HG03066 (cell line): ENCODE data around the gene ELMOD1.
A peak's percentile ranks its signal among the peaks of the same experiment; 100 is the strongest.
"Not testable (repeated sequence)": the region's sequence is repeated elsewhere in the genome, so short reads cannot be mapped to it uniquely, and the experiment has no call there.

Experiments used
- ATAC-seq: cut with Tn5 transposase; IDR thresholded peaks from one replicate; pipeline ENCODE4 v1.9.1; 2021; ENCODE audit warnings: low read depth; ENCODE audit not compliant: unreplicated experiment

The ELMOD1 gene

DNA sequence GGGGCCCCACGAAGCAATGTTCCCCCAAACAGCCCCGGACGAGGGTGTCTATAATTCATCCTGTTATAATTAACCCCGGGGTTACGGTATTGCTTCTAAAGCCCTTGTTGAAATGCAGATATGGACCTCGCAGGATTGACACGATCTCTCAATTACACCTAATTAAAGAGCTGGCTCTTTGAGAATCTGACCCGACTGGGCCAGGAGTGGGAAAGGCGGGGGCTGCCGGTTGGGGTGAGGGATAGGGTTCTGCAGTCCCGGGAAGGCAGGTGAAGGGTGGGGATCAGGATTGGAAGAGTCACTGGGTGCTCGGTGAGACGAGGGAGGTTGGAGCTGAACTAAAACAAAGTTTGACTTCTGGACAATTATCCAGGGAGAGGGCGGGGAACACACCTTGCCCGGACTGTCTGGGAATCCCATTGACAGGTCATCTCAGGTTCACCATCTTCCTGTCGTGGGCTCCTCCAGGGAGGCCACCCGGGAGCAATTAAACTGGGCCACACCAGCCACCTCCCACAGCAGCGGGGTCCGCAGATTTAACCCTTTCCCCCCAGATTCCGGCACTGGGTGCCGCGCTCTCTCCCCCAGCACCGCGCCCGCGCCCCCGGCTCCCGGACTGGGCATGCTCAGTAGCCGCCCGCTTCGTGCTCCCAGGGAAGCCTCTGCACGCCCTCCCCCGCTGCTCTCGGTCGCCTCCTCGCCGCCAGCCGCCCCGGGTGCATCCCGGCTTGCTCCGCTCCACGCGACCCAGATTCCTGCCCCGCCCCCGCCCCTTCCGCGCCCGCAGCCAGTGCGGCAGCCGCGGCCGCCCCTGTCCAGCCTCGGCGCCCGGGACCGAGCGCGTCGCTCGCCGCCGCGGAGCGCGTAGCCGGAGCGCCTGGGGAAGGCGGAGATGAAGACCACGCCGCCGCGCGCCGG lies at the start of gene ELMOD1:
Gene ELMOD1, plus strand, starts transcription at position 688 of the 918 bp plus-strand sequence. CDS start 27,043 bp downstream, outside the sequence.
- peak; percentile 71 for ATAC-seq

DNA sequence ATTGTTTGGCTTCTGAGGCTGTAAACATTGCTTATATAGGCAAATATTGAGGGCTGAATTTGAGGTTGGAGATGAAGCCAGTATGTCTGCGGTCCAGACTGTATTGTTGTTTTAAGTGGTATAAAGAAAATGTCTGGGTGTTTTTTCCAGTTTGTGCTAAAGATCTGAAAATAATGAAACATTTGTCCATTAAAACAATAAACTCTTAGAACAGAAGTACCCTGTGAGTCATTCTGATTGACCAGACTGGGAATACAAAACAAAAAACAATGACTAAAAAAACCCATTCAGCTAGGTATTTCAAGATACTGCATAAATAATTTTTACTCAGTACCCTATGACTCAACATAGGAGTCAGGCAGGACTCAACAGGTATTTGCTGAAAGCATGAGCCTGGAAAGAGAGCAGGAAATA lies 45.8 kb upstream of the ELMOD1 start:
- ATAC-seq = no peak

DNA sequence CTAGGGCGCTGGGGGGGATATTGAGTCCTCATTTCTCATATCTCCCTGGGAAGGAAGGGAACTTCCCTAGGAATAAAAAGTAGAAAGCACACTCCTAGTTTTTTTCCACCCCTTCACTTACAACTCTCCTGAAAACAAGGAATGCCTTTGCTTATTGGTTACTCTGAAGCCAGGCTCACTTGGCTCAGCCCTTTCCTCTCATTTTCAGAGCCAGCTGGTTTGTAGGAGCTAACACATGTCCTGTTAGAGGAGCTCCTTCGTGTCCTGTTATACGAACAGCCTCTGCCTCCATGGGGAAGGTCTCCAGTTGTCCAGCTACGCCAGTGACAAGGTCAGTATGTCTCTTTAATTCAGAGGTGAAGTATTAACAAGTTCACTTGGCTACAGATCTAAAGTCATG lies 43.0 kb upstream of the ELMOD1 start:
- no peak for ATAC-seq

DNA sequence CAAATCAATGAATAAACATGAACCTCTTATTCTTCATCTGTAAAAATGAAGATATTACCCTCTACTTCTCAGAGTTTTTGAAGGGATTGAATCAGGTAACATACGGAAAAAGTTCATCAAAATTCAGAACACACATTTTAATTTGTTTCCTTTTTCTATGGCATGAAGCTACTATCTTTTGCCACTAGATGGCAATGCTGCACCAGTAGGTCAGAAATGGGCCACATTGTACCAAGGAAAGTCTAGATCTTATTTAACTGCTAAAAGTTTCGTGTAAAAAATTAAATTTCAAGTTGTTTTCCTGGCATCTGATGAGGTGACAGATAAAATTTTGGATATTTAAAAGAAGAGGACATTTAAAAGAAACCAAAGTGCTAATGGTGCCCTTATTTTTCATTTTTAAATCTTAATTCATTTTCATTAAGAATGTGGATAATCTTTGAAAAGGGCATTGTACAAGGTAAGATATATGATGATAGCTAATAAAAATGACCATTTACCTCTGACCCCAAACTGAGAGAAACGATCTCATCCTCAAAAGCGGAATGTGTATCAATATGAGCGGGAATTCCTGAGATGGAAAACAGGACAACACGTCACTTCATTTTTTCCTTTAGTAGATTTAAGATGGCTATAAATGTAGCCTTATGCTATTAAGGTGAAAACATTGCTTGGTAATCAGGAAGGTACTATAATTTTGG lies 41.5 kb upstream of the ELMOD1 start:
- peak; percentile 54 for ATAC-seq

DNA sequence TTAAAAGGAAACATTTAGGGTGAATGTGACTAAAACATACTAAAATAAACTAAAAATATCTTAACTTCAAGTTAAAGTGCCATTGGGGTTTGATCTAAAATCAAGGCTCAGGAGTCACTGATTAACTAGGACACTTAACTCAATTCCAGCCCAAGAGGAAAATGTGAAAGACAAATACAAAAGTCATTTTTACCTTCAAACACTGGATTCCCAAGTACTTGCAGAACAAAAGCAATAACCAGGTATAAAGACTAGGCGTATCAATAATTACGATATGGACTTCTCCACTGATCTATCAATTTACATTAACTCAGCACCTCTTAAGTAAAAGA lies 41.0 kb upstream of the ELMOD1 start:
- ATAC-seq = no peak

DNA sequence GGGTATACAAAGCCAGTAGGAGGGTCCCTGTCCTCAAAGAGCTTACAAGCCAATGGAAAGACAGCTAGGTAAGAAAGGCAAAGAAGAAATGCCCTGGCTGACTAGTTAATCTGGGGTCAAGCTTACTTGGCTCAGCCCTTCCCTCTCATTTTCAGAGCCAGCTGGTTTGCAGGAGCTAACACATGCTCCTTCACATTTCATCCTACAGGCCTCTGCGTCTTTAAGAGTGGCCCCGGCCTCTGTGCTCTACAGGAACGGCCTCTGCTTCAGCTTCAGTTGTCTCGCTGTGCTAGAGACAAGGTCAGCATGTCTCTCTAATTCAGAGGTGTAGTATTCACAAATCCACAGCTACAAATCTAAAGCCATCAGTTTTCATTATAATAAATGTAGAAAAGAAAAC lies 40.6 kb upstream of the ELMOD1 start:
- no peak for ATAC-seq

DNA sequence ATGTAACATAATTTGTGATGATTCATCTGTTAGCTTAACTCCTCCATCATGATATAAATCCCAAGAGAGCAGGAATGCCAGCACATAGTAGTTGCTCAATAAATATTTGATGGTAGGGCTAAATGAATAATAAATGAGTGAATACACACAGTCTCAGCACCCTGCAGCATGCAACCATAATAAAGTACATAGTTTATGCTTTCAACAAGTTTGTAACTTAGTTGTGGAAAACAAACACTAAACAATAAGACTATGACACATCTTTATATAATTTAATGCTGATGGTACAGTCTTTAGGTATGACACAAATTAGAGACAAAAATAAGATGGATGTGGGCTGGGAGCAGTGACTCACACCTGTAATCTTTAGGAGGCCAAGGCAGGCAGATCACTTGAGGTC lies 29.3 kb upstream of the ELMOD1 start:
- ATAC-seq = no peak

DNA sequence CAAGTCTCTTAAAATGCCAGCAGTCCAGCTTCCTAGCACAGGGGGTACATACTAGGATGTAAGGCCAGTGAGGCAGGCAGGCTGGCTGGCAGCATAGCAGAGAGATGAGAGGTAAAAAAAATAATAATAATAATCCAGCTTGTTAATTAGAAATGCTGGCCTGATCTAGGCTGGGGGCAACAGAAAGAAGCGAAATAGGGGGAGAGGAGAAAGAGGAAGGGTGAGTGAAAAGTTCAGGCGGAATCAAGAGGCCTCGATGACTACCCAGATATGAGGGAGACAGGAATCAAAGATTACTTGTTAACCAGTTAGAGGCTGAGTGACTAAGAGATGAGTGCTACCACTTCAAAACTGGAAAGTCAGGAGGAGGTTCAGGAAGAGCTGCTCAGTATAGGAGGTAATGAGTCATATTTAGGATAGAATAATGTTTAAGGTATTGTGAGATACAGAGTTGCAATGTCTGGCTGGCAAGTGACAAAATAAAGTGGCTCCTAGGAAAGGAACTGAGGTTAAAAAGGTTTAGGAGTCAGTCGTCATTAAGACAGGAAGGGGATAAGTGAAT lies 28.2 kb upstream of the ELMOD1 start:
- no peak for ATAC-seq

DNA sequence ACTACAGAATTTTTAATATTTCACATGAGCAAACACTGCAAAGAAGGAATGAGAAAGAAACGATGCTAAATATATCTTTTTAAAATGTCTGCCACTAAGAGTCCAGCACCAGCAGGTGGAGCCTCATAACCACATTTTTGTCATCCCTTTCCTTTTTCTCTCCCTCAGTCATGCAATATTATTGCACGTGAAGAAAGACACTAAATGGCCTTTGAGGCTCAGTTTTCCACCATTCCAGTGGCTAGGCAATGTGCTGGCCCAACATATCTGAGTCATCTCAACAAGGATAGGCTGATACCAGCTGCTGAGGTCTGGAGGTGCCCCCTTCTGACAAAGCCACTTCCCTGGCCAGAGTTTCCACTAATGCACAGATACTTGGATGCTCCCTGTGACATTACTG lies 27.2 kb upstream of the ELMOD1 start:
- ATAC-seq = no peak

DNA sequence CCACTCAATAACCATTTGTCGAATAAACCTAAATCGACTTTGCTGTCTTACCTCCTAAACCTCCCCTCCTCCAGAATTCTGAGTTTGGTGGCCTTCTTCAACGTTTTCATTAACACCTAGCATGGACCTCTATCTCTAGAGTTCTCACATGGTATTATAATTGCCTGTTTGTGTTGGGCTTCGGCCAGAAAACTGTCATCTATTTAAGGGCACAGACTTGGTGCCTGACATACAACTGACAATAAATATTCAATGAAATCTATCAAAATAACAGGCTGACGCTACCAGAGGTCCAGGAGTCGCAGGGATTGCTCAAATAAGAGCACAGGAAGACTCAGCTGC lies 26.1 kb upstream of the ELMOD1 start:
- ATAC-seq = no peak

DNA sequence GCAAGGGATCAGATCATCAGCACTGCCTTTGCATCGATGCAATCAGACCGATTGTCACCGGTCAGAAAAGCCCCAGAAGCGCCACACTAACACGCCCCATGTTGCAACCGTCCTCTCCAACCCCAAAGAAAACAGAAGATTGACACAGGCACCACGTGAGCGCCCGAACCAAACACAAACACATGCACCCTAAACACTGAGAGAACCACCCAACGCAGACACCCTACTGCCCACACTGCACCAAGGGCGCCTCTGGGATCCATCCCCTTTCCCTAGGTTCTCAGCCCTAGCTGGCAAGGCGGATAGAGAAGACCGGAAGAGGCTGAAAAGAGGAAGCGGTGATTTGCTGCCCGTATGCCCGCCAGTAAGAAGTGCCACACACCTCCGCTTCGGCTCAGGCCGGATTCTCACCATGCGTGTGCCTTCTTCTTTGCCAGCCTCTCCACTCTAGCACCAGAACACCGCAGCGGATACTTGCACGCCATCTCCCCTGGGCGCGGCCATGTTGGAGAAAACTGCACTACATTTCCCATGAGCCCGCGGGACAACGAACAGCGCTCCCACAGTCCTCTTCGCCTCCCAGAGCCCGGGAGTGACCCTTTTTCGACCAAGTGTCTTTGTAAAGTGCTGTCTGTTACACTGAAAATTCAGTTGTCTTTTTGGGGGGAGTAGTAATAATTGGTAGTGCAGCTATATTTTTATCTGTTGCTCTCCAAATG lies 25.6 kb upstream of the ELMOD1 start, which contains the start of gene ALKBH8:
Gene ALKBH8, minus strand, starts transcription at position 517 of the 719 bp plus-strand sequence. CDS start 4,842 bp downstream, outside the sequence.
- peak; percentile 72 for ATAC-seq

DNA sequence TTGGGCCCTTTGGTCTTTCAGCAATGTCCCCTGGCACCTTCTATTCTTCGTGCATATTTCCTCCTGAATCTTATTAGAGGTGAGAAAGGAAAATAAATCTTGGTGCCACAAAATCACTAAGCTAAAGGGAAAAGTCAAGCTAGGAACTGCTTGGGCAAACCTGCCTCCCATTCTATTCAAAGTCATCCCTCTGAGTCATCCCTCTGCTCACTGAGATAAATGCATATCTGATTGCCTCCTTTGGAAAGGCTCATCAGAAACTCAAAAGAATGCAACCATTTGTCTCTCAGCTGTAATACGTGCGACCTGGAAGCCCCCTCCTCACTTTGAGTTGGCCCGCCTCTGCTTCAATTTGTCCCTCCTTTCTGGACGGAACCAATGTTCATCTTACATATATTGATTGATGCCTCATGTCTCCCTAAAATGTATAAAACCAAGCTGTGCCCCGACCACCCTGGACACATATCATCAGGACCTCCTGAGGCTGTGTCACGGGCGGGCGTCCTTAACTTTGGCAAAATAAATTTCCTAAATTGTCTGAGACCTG lies 24.9 kb upstream of the ELMOD1 start:
- peak; percentile 2 for ATAC-seq

DNA sequence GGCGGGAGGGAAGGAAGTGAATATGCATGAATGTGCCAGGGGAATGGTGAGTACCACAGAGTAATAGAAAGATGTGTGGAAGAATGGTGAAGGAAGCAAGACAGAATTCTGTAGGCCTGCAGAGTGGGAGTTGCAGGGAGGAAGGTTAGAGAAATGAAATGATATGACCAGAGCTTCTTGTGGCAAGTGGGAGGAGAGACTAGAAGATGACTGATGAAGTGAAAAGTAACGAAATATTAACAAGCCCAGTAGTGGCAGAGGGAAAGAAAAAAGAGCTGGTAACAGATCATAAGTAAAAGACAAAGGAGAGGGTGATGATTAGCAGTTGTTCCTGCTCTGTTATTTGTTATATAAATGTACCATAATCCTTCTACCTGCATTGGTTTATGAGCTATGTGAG lies 24.4 kb upstream of the ELMOD1 start:
- ATAC-seq = no peak

DNA sequence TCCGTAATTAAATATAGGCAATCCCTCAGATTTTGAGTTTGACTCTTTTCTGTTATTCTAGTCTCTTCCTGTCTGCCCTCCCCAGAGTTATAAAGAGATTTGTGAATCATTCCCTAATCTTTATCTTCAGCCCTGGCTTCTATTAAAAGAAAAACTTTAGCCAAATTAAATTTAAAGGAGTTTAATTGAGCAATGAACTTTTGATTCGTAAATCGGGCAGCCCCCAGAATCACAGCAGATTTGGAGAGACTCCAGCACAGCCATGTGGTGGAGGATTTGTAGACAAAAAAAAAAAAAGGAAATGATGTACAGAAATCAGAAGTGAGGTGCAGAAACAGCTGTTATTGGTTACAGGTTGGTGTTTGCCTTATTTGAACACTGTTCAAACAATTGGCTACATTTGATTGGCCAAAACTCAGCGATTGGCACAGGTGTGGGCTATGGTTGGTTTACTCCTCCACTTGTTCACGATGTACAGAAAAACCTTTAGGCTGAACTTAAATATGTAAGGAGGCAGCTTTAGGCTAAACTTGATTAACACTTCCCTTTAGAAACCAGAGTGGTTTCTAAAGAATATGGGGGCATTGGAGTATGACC lies 23.1 kb upstream of the ELMOD1 start:
- no peak for ATAC-seq

DNA sequence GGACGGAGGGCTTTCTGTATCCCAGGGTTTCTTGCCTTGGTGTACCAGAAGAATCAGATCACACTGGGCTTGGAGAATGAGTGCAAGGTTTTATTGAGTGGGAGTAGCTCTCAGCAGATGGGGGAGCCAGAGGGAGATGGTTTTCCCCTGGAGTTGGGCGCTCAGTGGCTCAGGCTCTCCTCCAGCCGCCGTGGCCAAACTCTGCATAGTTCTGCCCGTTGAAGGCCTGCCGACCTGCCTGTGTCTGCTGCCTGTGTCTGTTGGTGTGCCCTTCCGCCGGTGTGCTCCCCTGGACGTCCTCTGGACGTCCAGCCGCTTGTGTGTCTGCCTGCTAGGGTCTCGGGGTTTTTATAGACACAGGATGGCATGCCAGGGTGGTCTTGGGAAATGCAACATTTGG lies 20.9 kb upstream of the ELMOD1 start:
- ATAC-seq = no peak

DNA sequence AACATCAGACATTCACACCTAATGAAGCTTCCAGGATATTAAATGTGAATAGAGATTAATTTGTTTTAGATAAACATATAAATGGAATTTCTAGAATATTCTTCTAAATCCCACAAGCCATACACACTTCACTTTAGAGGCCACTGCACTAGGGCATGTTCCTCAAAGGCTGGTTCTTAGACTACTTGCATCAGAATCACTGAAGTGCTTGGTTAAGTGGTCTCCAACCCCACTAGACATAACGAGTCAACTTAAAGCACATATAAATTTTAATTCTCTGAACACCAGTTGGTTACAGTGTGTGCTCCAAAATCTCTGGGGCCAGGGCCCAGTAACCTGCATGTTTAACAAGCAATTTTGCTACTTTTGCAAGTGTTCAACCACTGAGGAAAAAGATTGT lies 17.5 kb upstream of the ELMOD1 start:
- no peak for ATAC-seq

DNA sequence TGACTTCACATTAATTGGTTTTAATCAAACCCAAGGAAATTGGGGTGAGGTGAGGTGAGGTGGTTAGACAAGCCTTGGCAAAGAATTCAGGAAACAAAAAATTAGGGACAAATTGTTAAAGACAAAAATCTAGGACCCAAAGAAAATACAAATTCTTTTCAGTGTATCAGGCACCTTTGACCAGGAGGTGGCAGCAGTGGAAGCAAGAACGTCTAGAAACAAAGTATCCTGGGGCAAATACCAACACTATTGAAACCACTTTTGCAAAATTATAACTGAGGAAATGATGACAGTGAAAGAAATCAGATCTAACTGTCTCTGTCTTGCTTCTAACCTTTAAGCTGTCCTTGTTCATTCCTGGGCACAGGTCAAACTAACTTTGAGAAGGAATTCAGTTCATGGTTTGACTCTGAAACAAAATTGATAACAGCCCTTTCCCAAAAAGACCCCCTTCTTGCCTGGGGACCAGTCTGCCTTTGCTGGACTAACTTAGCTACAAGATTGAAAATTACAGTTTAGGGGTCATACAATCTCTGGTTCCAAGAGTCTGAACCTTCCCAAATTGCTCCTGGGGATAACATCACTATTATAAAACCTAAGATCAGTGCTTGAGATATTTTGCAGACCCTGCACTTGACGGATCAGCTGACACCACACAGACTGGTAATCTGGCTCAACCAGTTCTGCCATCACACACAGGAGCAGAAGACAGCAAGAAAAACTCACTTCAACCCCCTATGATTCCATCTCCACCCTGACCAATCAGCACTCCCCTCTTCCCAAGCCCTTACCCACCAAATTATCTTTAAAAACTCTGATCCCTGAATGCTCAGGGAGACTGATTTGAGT lies 14.2 kb upstream of the ELMOD1 start:
- not testable (repeated sequence) for ATAC-seq

DNA sequence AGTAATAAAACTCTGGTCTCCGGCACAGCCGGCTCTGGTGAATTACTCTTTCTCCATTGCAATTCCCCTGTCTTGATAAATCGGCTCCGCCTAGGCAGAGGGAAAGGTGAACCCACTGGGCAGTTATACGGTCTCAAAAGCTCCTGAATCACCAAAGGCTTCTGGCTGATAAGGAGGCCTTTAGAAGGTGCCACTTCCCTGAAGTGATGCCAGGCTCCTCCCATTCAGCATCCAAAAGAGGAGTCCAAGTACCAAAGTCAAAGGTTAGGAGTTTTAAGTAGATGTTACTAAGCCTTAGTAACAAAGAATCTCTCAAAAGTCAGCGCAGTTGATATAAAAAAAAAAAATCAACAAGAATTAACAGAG lies 13.6 kb upstream of the ELMOD1 start:
- no peak for ATAC-seq

DNA sequence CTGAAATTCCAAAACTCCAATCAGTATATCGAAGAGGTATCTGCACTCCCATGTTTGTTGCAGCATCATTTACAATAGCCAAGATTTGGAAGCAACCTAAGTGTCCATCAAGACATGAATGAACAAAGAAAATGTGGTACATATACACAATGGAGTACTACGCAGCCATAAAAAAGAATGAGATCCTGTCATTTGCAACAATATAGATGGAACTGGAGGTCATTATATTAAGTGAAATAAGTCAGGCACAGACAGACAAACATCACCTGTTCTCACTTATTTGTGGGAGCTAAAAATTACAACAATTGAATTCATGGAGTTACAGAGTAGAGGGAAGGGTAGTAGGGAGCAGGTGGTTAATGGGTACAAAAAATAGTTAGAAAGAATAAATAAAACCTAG lies 11.8 kb upstream of the ELMOD1 start:
- not testable (repeated sequence) for ATAC-seq
